Ovary (tissue), 9 donors: ENCODE measurements around the gene RBM44. TPM values are rescaled to one million over a fixed set of nuclear protein-coding genes. Genes with fewer than 3 reads are reported as not detected.

Experiments used
- DNase-seq, 5 donors: peaks; one replicate each; pipeline ENCODE4 v3.0.0-alpha.2; 2019 to 2020
- H3K27ac ChIP-seq, 2 donors: fragments of 200-600 bp; one replicate each; pipeline versions ENCODE4 v1.5.1 to v1.8.0; 2019 to 2022
- H3K27me3 ChIP-seq: fragments of 200-600 bp; one replicate; pipeline ENCODE4 v1.8.0; 2022
- H3K36me3 ChIP-seq: fragments of 200-600 bp; sonication (generic); one replicate; pipeline ENCODE4 v1.5.1; 2019
- H3K4me1 ChIP-seq: one replicate; pipeline ENCODE4 v1.8.1; 2013; ENCODE audit warnings: mild to moderate bottlenecking, moderate library complexity; ENCODE audit not compliant: insufficient read depth
- H3K4me3 ChIP-seq: fragments of 200-600 bp; sonication (generic); one replicate; pipeline ENCODE4 v1.5.1; 2017
- H3K9me3 ChIP-seq, 2 donors: fragments of 200-600 bp in 1 of 2; sonication (generic) in 1 of 2; one replicate each; pipeline versions ENCODE4 v1.5.1 to v1.8.1; 2013 to 2019; ENCODE audit warnings: mild to moderate bottlenecking in 1 of 2, moderate library complexity in 1 of 2
- EP300 ChIP-seq: sonication (generic); formaldehyde crosslinking; IDR thresholded peaks from one replicate; pipeline ENCODE4 v1.6.1; 2017; ENCODE audit warnings: antibody characterized with exemption
- POLR2A ChIP-seq: fragments of 450-650 bp; IDR thresholded peaks from one replicate; pipeline ENCODE4 v1.6.1; 2017; ENCODE audit warnings: antibody characterized with exemption, mild to moderate bottlenecking, moderate library complexity
- WGBS, 3 donors: extraction: QIAGEN DNeasy Blood & Tissue Kit in 1 of 3; methylation state at CpG; one replicate each; pipeline versions ENCODE4 v1.1.5 to v1.1.7; 2013 to 2017; 5-methylcytosine and 5-hydroxymethylcytosine counted together
- intact Hi-C, 4 donors: fragments of 100-400 bp; cut with DNase I; formaldehyde crosslinking; loops; one replicate each; pipeline versions ENCODE4 v1.11.0 to v1.15.1; 2022 to 2023
- polyA plus RNA-seq, 2 donors: library from polyadenylated mRNA; stranded (reverse); fragments of 200-250 nt in 1 of 2; fragments of 350-450 nt in 1 of 2; fragmentation: Illumina TruSeq in 1 of 2; extraction: RNeasy Lipid Tissue Mini Kit (QIAGEN cat#74804) in 1 of 2; gene quantifications; one replicate each; pipeline ENCODE4 v1.2.3, GENCODE V29; 2013 to 2014
- total RNA-seq, 7 donors: library from RNA; depleted of rRNA in 2 of 7; stranded (reverse); fragments of >200 nt in 2 of 7; fragmentation: NEBNext Ultra II Directional in 3 of 7; extraction: Animal tissue kit (Norgen Biotek cat#: 25700) in 3 of 7; gene quantifications; one replicate each; pipeline versions ENCODE4 v1.1.0 to v1.2.4, GENCODE V29; 2016 to 2023
- TF ChIP-seq, protein P1 (sequence below), 3 donors: fragments of 450-650 bp in 2 of 3; fragments of 200-600 bp in 1 of 3; IDR thresholded peaks; one replicate each; pipeline versions ENCODE4 v1.5.1 to v1.8.0; 2016 to 2022; ENCODE audit warnings: antibody characterized with exemption in 3 of 3, mild to moderate bottlenecking in 1 of 3
- donor health status: DM: no; HTN: no; CAD: no; lungs with moderate emphysema.
- donor health status: DM: no; HTN: no; CAD: no.
- donor health status: Bipolar disorder and iron deficiency.
- donor health status: DM: yes; HTN: yes; CAD: no.
- donor health status: DM: no; HTN: no; CAD: no.
- donor health status: DM: yes; HTN: yes; CAD: no.

RBM44 gene
- total and polyA plus RNA-seq, 9 donors = 0.13 to 0.83 (median 0.33) TPM

GRCh38 chr2:237854295-237854694, 55.7 kb downstream of the RBM44 start:
- 78 to 81% (median 80%) methylated on average over 3 of the region's 3 CpGs for WGBS, 3 donors
- Histone ChIP-seq H3K4me1 (peaks cover 2% of the 10 kb centered on the region), H3K27me3 (peaks cover 3% of the 10 kb centered on the region), H3K36me3 (no peaks in the 10 kb centered on the region), H3K27ac (no peak overlapping the region), H3K4me3 (no peak overlapping the region), H3K9me3 (no peaks in the 10 kb centered on the region)
- intact Hi-C loops = no loop called here
- no peak for DNase-seq
- no peak for TF ChIP-seq EP300
- no peak for TF ChIP-seq POLR2A
- TF ChIP-seq, protein P1, sequence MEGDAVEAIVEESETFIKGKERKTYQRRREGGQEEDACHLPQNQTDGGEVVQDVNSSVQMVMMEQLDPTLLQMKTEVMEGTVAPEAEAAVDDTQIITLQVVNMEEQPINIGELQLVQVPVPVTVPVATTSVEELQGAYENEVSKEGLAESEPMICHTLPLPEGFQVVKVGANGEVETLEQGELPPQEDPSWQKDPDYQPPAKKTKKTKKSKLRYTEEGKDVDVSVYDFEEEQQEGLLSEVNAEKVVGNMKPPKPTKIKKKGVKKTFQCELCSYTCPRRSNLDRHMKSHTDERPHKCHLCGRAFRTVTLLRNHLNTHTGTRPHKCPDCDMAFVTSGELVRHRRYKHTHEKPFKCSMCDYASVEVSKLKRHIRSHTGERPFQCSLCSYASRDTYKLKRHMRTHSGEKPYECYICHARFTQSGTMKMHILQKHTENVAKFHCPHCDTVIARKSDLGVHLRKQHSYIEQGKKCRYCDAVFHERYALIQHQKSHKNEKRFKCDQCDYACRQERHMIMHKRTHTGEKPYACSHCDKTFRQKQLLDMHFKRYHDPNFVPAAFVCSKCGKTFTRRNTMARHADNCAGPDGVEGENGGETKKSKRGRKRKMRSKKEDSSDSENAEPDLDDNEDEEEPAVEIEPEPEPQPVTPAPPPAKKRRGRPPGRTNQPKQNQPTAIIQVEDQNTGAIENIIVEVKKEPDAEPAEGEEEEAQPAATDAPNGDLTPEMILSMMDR (IDR thresholded peaks at IDR 0.05) = no peak

DNA sequence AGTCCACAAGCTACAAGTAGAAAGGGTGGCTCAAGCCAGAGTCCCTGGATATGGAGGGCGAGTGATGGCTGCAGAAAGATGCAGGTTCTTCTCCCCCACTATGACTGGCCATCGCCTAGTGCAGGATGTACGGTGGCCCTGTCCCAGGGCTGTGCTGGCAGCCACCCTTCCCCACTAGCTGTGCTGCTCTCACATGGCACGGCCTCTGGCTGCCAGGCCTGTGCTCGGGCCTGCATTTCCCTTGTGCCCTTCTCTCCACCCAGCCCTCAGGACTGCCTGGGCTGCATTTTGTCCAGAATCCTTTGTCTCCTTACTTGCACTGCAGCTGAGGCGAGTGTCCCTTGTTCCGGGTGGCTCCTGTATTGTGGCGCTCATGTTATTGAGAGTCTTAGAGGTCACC, 59.2 kb downstream of the RBM44 start:
- TF ChIP-seq, protein P1 (IDR thresholded peaks at IDR 0.05) = no peak
- TF ChIP-seq POLR2A (no peak), EP300 (no peak)
- Histone ChIP-seq H3K9me3 (no peaks in the 10 kb centered on the region), H3K4me1 (peaks cover 2% of the 10 kb centered on the region), H3K27me3 (no peaks in the 10 kb centered on the region), H3K27ac (no peak overlapping the region), H3K4me3 (no peak overlapping the region), H3K36me3 (no peaks in the 10 kb centered on the region)
- WGBS, 3 donors = 84 to 89% (median 86%) methylated on average over 8 of the region's 8 CpGs
- intact Hi-C loops = loop anchor here (2.0 to 5.0 kb wide), 2 partner anchors 405 kb away; no protein-coding TSS in a partner anchor
- peak in 1 of 5 donors; percentile 19 for DNase-seq

GRCh38 chr2:237858294-237859081, 59.9 kb downstream of the RBM44 start:
- Histone ChIP-seq H3K4me3 (peak overlapping the region; percentile 85), H3K9me3 (no peaks in the 10 kb centered on the region), H3K27me3 (no peaks in the 10 kb centered on the region), H3K27ac (peak overlapping the region in 1 of 2 donors; percentile 61), H3K36me3 (no peaks in the 10 kb centered on the region), H3K4me1 (peaks cover 2% of the 10 kb centered on the region)
- WGBS, 3 donors = 48 to 49% (median 48%) methylated on average over 14 of the region's 14 CpGs
- TF ChIP-seq, protein P1 (IDR thresholded peaks at IDR 0.05) = peak; percentile 60 to 81 (median 80)
- TF ChIP-seq EP300 (no peak), POLR2A (no peak)
- DNase-seq = peak; percentile 73 to 81 (median 75)
- intact Hi-C loops = loop anchor here (2.0 to 5.0 kb wide), 2 partner anchors 404 kb away; no protein-coding TSS in a partner anchor

DNA sequence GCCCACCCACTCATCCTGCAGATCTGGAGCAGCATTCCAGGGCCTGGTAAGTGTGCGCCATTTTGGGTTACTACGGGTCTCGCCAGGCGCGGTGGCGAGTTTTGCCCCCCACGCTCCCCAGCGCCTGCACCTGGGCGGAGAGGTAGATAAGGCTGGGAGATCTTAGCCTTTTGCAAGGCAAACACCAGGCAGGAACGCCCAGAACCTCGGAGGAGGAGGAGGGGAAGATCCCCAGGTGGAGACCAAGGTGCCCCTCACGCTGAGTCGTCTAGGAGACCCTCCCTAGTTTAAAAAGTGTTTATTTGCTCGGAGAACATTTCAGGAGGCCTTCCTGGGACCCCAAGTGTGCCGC, 60.5 kb downstream of the RBM44 start:
- 41 to 57% (median 51%) methylated on average over 14 to 15 of the region's 15 CpGs for WGBS, 3 donors
- DNase-seq = peak in 1 of 5 donors; percentile 27
- Histone ChIP-seq H3K27ac (peak overlapping the region in 1 of 2 donors; percentile 61), H3K27me3 (no peaks in the 10 kb centered on the region), H3K4me1 (peaks cover 2% of the 10 kb centered on the region), H3K9me3 (no peaks in the 10 kb centered on the region), H3K4me3 (peak overlapping the region; percentile 85), H3K36me3 (no peaks in the 10 kb centered on the region)
- intact Hi-C loops = loop anchor here (2.0 to 5.0 kb wide), 2 partner anchors 403 to 404 kb away; no protein-coding TSS in a partner anchor
- TF ChIP-seq POLR2A (no peak), EP300 (no peak)
- TF ChIP-seq, protein P1 (IDR thresholded peaks at IDR 0.05) = no peak
